ENCODE measurements around the gene TMC6. TPM values are rescaled to one million over a fixed set of nuclear protein-coding genes. Genes with fewer than 3 reads are reported as not detected.
"Not testable (repeated sequence)": the region's sequence is repeated elsewhere in the genome, so short reads cannot be mapped to it uniquely, and the experiment has no call there.

Gene TMC6
- total RNA-seq (19.5 TPM), polyA plus RNA-seq (23.4 TPM)

- no peaks in the 10 kb centered on the region for H3K36me3 ChIP-seq (ENCODE audit: insufficient read depth)
- no peak for DNase-seq (ENCODE audit: extremely low spot score)
- peak within 1 kb of the TSS; percentile 70 for H3K4me3 ChIP-seq (ENCODE audit: low read depth, low read length)
- H3K4me1 ChIP-seq (ENCODE audit: insufficient read depth), result no peaks in the 10 kb centered on the region
- 5% methylated on average over 54 of the region's 54 CpGs for WGBS
- H3K27ac ChIP-seq (ENCODE audit: low read depth), result peak within 1 kb of the TSS; percentile 76
Observed at GRCh38 chr17:78128551-78129350, at the start of gene TMC6. Gene TMC6 (minus strand): TSS chr17:78128755. CDS start chr17:78126832, 1,923 bp downstream.

GRCh38 chr17:78176548-78177025 lies 48.0 kb upstream of the TMC6 start:
- WGBS, result 28% methylated on average over 14 of the region's 14 CpGs
- H3K4me3 ChIP-seq (ENCODE audit: low read depth, low read length), result no peak overlapping the region
- H3K27ac ChIP-seq (ENCODE audit: low read depth), result no peak overlapping the region
- no peaks in the 10 kb centered on the region for H3K4me1 ChIP-seq (ENCODE audit: insufficient read depth)
- no peak for DNase-seq (ENCODE audit: extremely low spot score)
- no peaks in the 10 kb centered on the region for H3K36me3 ChIP-seq (ENCODE audit: insufficient read depth)

- Histone ChIP-seq H3K4me3 (ENCODE audit: low read depth, low read length) (no peak overlapping the region), H3K27ac (ENCODE audit: low read depth) (no peak overlapping the region), H3K4me1 (ENCODE audit: insufficient read depth) (no peaks in the 10 kb centered on the region), H3K36me3 (ENCODE audit: insufficient read depth) (no peaks in the 10 kb centered on the region)
- no peak for DNase-seq (ENCODE audit: extremely low spot score)
- WGBS, result 86% methylated on average over 14 of the region's 14 CpGs
Observed at GRCh38 chr17:78175643-78175981, 47.1 kb upstream of the TMC6 start.

- 83% methylated on average over 28 of the region's 28 CpGs for WGBS
- Histone ChIP-seq H3K4me1 (ENCODE audit: insufficient read depth) (no peaks in the 10 kb centered on the region), H3K36me3 (ENCODE audit: insufficient read depth) (no peaks in the 10 kb centered on the region), H3K27ac (ENCODE audit: low read depth) (peak overlapping the region; percentile 81), H3K4me3 (ENCODE audit: low read depth, low read length) (no peak overlapping the region)
- no peak for DNase-seq (ENCODE audit: extremely low spot score)
Observed at GRCh38 chr17:78174870-78175642, 46.5 kb upstream of the TMC6 start.

- no peaks in the 10 kb centered on the region for H3K4me1 ChIP-seq (ENCODE audit: insufficient read depth)
- H3K36me3 ChIP-seq (ENCODE audit: insufficient read depth), result no peaks in the 10 kb centered on the region
- DNase-seq (ENCODE audit: extremely low spot score), result no peak
- H3K27ac ChIP-seq (ENCODE audit: low read depth), result peak overlapping the region; percentile 81
- no peak overlapping the region for H3K4me3 ChIP-seq (ENCODE audit: low read depth, low read length)
- WGBS, result 44% methylated on average over 15 of the region's 15 CpGs
Observed at GRCh38 chr17:78174346-78174869, 45.9 kb upstream of the TMC6 start.

- WGBS, result 34% methylated on average over 11 of the region's 11 CpGs
- Histone ChIP-seq H3K36me3 (ENCODE audit: insufficient read depth) (no peaks in the 10 kb centered on the region), H3K4me3 (ENCODE audit: low read depth, low read length) (no peak overlapping the region), H3K4me1 (ENCODE audit: insufficient read depth) (no peaks in the 10 kb centered on the region), H3K27ac (ENCODE audit: low read depth) (peak overlapping the region; percentile 60)
- no peak for DNase-seq (ENCODE audit: extremely low spot score)
Observed at GRCh38 chr17:78173097-78173715, 44.7 kb upstream of the TMC6 start.

- H3K4me1 ChIP-seq (ENCODE audit: insufficient read depth), result no peaks in the 10 kb centered on the region
- DNase-seq (ENCODE audit: extremely low spot score), result no peak
- no peaks in the 10 kb centered on the region for H3K36me3 ChIP-seq (ENCODE audit: insufficient read depth)
- no peak overlapping the region for H3K4me3 ChIP-seq (ENCODE audit: low read depth, low read length)
- WGBS, result 33% methylated on average over 19 of the region's 19 CpGs
- peak overlapping the region; percentile 60 for H3K27ac ChIP-seq (ENCODE audit: low read depth)
Observed at GRCh38 chr17:78172249-78173051, 43.9 kb upstream of the TMC6 start.

- peak overlapping the region; percentile 34 for H3K27ac ChIP-seq (ENCODE audit: low read depth)
- not testable (repeated sequence) for H3K4me3 ChIP-seq (ENCODE audit: low read depth, low read length); DNase-seq (ENCODE audit: extremely low spot score); H3K4me1 ChIP-seq (ENCODE audit: insufficient read depth); H3K36me3 ChIP-seq (ENCODE audit: insufficient read depth)
- 86% methylated on average over 19 of the region's 19 CpGs for WGBS
Observed at GRCh38 chr17:78171591-78172248, 43.2 kb upstream of the TMC6 start.

GRCh38 chr17:78170692-78171590 lies 42.4 kb upstream of the TMC6 start:
- Histone ChIP-seq H3K4me3 (ENCODE audit: low read depth, low read length) (no peak overlapping the region), H3K36me3 (ENCODE audit: insufficient read depth) (no peaks in the 10 kb centered on the region), H3K4me1 (ENCODE audit: insufficient read depth) (no peaks in the 10 kb centered on the region), H3K27ac (ENCODE audit: low read depth) (no peak overlapping the region)
- WGBS, result 92% methylated on average over 31 of the region's 31 CpGs
- no peak for DNase-seq (ENCODE audit: extremely low spot score)

- DNase-seq (ENCODE audit: extremely low spot score), result no peak
- Histone ChIP-seq H3K27ac (ENCODE audit: low read depth) (peak overlapping the region; percentile 64), H3K36me3 (ENCODE audit: insufficient read depth) (no peaks in the 10 kb centered on the region), H3K4me1 (ENCODE audit: insufficient read depth) (no peaks in the 10 kb centered on the region), H3K4me3 (ENCODE audit: low read depth, low read length) (peak overlapping the region; percentile 80)
- 9% methylated on average over 38 of the region's 38 CpGs for WGBS
Observed at GRCh38 chr17:78168903-78169793, 40.6 kb upstream of the TMC6 start.

GRCh38 chr17:78168242-78168902 lies 39.8 kb upstream of the TMC6 start, which contains the start of gene SYNGR2:
Gene SYNGR2 (plus strand): TSS chr17:78168581. CDS start chr17:78168617, 36 bp downstream.
- no peaks in the 10 kb centered on the region for H3K4me1 ChIP-seq (ENCODE audit: insufficient read depth)
- under 1% methylated on average over 84 of the region's 84 CpGs for WGBS
- no peaks in the 10 kb centered on the region for H3K36me3 ChIP-seq (ENCODE audit: insufficient read depth)
- peak within 1 kb of the TSS; percentile 64 for H3K27ac ChIP-seq (ENCODE audit: low read depth)
- peak within 1 kb of the TSS; percentile 80 for H3K4me3 ChIP-seq (ENCODE audit: low read depth, low read length)
- DNase-seq (ENCODE audit: extremely low spot score), result no peak
